DND-41 (cell line): ENCODE results near the gene EMD.

Experiments
- CTCF ChIP-seq: IDR thresholded peaks from 2 replicates; pipeline ENCODE4 v1.5.1; 2012; ENCODE audit warnings: borderline replicate concordance, low read length, moderate library complexity, mild to moderate bottlenecking; ENCODE audit not compliant: poor library complexity, severe bottlenecking; ENCODE audit errors: extremely low read depth
- EZH2 ChIP-seq: IDR thresholded peaks from 3 replicates; pipeline ENCODE4 v1.6.1; 2012; ENCODE audit warnings: borderline replicate concordance, low read depth, mild to moderate bottlenecking, moderate library complexity, low read length, inconsistent platforms; ENCODE audit not compliant: severe bottlenecking

- no peak for TF ChIP-seq EZH2
- no peak for TF ChIP-seq CTCF
Measured at GRCh38 chrX:154354013-154354412, 25.1 kb upstream of the EMD start.
